Activated CD4-positive, alpha-beta T cell treated with anti-CD3 and anti-CD28 coated beads for 48 hours (primary cell): ENCODE measurements around the gene ARHGEF10L.
"Not testable (repeated sequence)": the region's sequence is repeated elsewhere in the genome, so short reads cannot be mapped to it uniquely, and the experiment has no call there.

Source experiments
- DNase-seq: peaks from one replicate; pipeline ENCODE4 v3.0.0-alpha.2; 2020

The ARHGEF10L gene

DNA sequence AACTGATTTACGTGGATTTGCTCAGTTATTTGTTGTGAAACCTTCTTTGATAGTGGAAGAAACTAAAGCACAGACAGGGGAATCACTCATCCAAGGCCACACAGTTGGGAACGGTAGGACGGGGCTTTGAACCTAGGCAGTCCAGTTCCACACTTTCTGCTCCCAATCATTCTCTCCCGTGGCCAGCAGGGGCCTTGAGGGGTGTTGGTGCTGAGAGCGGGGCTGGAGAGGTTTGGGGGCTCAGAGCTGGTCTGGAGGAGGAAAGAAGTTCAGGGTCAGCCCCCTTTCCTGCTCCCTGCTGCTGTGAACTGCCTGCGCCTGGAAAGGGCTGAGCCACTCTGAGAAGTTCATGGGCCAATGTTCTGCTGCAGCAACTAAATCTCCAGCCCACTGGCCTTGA is 184.2 kb downstream of the ARHGEF10L start:
- DNase-seq: no peak

DNA sequence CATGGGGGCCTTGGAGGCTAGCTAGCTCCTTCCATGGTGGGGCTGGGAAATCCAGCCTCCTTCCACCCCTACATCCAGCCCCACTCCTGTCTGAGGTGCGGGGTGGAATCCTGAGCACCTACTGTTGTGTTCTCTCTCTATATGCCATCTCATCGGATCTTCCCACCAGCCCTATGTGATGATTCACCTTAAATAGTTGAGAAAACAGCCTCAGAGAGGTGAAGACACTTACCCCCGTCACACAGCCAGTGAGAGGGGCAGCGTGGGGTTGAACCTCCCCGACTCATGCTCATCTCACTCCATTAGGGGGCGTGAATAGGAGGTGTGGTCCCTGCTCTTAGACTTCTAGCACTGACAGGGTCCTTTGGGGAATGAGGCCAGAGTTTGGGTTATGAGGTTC is 184.7 kb downstream of the ARHGEF10L start:
- no peak for DNase-seq

DNA sequence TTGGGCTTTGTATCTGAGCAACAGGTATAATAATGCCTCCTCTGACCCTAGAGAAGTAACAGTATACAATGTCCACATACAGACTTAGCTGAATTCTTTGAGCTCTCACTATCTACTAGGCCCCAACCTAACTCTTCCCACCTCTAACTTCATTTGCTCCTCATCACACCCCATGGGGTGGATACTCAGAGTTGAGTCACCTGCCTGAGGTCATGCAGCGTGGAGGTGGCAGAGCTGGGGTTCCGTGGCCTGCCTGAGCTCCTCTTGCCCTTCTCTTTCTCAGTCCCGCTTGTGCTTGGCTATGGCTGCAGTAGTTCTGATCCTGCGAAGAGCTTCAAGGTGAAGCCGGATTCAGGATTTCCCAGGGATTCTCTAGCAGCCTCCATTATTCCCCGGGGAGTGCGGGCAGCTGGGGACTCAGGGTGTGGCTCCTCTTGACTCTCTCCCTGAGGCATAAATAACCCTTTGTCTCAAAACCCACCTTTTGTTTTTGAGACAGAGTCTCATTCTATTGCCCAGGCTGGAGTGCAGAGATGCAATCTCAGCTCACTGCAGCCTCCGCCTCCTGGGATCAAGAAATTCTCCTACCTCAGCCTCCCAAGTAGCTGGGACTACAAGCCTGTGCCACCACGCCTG is 185.7 kb downstream of the ARHGEF10L start:
- DNase-seq: no peak

DNA sequence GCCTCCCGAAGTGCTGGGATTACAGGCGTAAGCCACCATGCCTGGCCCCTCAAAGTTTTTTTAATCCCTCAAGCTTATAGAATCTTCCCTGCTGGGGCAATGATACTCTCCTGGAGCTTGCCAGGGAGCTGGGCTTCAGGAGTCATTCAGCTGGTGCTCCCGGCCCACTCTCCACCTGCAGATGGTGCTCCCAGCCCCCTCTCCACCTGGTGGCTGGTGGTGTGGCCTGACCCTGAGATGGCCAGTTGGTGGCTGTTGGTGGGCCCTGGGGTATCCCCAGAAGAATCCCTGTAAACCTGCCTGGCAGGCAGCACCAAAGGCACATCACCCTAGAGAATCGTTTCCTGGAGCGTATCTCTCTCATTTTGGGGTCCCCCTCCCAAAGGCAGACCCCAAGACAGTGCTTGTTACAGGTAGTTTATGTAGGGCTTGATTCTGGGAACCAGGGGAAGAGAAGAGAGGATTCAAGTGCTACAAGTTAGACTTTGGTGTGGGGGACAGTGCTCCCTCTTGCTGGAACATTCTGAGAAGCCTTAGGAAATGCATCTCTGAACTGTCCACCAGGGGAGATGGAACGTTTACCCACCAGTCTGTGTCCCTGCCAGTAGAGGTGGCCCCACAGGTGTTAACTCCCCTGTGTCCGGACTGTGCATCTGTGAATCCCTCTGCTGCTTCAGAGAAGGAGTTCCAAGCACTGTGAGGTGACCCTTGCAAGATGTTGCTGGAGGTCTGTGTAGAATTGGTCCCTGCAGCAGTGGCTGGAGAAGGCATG is 186.5 kb downstream of the ARHGEF10L start:
- no peak for DNase-seq

DNA sequence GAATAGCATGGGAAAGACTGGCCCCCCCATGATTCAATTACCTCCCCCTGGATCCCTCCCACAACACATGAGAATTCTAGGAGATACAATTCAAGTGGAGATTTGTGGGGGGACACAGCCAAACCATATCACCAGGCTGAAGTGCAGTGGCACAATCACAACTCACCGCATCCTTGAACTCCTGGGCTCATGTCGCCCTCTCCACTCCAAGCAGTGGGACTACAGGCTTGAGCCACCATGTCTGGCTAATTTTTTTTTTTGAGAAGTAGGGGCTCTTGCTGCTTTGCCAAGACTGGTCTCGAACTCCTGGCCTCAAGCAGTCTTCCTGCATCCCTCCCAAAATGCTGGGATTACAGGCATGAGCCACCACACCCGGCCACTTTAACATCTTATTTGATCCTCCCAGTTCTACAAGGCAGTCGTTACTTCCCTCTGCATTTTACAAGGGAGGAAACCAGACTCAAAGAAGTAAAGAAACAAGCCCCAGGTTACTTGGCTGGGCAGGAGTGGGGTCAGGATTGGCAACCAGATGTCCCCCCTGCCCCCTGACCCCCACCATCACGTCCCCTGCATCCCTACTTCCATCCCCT is 188.7 kb downstream of the ARHGEF10L start:
- DNase-seq: no peak

DNA sequence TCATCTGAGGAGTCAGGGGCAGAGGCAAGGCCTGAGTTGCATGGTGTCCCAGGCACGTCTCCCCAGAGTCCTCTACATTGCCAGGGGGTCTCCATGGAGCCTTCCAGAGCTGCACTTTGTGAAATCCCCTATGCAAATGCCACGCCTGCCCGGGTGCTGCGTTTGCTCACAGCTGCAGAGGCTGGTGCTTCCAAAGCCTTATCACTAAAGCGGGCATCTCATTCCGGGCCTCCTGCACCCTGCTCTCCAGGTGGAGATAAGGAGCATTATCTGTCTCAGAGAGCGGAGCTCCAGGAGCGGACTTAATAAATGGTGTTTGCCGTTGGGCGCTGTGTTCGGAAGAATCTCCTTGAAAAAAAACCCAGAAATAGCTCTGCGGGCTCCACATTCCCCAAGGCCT is 189.8 kb downstream of the ARHGEF10L start:
- no peak for DNase-seq

DNA sequence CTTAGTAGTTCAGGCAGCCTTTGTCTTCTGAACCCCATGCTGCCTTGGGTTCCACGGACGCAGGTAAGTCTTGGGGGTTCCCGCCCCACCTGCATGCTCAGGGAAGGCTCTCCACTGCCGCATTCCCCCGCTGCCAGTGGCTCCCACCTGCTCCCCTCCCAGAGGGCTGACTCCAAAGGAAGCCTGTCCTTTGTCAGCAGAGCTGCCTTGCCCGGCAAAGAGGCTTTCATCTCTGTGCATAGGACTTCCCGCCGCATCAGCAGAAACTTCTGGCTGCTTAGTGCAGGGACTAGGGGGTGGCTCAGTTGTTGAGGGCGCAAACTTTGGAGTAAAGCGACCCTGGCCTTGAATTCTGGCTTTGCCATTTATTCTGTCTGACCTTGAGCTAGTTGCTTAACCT is 190.4 kb downstream of the ARHGEF10L start:
- DNase-seq: no peak

DNA sequence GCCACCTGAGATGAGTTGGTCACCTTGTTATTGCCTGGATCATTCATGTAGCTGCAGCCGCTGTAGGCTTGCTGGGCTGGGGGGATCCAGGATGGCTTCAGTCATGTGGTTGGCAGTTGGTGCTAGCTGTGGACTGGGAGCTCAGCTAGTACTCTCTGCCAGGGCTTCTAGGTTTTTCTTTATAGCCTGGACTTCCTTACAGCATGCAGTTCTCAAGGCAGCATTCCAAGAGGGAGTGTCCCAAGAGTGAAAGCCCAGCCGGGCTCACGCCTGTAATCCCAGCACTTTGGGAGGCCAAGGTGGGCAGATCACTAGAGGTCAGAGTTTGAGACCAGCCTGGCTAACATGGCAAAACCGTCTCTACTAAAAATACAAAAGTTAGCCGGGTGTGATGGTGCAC is 192.0 kb downstream of the ARHGEF10L start:
- DNase-seq: no peak

DNA sequence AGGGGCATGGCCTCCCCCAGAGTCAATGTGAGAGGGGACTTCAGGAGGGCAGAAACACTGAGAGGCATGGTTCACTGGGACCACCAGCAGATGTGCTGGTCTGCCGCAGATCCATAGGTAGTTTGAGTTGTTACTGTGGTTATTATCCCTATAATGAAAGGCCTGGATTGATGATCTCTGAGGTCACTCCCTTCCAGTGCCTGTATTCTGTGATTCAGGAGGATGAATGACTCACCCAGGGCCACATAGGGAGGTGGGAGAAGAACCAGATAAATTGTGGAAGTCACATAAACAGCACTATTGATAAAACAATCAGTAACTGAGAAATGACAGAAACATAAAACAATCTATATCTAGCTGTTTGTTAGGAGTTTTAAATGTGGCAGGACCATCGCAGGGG is 193.0 kb downstream of the ARHGEF10L start:
- no peak for DNase-seq

DNA sequence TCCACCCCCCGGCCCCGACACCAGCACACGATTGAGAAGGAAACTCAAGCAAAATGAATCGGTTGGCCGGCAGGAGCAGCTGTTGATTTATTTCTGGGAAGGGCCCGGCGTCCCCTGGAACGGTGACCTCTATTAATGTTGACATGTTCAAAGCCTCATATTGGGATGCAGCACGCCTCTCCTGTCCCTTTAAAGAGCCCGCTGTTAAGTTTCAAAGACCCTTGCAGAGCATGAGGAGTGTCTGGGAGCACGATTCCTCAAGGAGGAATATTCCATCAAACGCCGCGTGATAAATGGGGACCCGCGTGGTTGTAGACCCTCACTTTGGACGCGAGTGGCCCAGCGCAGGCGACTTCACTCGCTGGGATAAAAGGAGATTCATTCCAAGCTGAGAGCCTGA is 194.2 kb downstream of the ARHGEF10L start:
- DNase-seq: no peak

DNA sequence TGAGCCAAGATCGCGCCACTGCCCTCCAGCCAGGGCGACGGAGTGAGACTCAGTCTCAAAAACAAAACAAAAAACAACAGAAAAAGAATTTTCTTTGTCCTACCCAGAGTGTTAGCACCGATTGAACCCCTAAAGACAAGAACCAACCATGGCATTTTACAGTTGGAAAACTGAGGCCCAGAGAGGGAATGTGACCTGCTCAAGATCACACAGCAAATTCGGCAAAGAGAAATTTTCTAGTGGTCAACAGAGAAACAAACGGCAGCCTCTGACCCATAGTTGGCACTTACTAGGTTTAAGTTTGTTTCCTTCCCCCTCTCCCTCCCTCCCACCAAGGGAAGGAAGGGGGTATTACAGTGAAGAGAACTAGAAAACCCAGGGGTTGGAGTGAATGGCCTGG is 195.1 kb downstream of the ARHGEF10L start:
- no peak for DNase-seq

DNA sequence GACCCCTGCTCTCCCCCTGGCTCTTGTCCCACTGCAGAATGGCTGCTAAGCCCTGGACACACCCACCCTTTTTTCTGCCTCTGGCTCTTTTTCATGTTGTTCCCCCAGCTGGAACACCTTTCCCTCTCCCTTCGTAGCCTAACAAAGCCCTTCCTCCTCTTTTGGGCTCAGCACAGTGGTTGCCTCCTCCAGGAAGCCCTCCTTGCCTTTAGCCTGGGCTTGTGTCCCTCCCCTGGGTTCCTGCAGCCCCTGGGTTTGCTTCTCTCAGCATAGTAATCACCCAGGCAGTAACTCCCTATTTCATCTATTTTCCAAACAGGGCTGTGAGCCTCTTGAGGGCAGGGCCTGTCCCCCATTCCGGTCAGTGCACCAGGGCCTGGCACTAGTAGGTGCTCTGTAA is 195.8 kb downstream of the ARHGEF10L start:
- DNase-seq: no peak

DNA sequence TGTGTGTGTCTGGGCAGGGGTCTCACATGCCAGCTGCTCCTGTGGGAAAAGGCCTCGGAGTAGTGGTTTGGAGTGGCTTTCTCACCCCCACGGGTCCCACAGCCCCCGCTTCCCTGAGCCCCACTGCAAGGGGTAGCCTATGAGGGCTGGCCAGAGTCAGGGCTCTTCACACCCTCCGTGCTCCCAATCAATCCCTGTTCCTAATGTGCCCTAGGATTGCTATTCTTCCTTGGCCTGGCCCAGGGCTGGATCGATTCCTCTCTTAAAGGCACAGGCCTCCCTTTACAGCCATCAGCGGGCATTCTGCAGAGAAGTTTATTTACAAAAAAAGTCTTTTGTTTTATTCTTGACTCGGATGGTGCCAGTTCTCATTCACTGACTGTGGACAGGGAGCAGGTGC is 196.3 kb downstream of the ARHGEF10L start:
- DNase-seq: no peak

DNA sequence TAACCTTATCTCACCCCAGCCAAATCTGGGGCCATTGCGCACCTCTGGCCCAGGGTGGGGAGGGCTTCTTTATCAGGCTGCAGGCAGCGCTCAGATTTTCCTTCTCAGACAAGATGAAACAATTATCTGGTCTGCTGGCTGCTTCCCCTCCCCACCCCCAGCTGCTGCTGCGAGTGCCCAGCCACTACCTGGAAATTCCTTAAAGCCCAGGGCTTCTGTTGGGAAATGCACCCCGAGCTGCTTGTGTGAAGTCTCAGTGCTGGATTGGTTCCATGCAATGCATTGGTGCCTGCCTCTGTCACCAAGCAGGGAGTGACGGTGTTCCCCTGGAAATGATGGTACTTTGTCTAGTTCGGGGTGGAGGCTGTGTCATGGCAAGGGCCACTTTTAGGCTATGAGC is 197.1 kb downstream of the ARHGEF10L start:
- no peak for DNase-seq

DNA sequence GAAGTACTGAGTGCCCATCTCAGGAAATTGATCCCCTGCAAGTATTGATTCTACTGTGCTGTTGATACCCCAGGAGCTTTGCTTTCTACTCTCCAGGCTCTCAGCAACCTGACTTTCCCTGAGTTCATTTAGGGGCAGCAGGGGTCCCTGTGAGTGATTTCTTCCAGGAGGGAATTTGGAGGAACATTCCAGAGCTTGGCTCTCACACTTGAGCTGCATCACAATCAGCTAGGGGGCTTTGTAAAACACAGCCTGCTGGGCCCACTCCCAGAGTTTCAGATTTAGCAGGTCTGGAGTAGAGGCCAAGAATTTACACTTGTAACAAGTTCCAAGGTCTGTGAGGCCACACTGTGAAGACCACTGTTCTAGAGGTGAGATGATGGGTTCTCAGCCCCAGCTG is 199.6 kb downstream of the ARHGEF10L start:
- no peak for DNase-seq

DNA sequence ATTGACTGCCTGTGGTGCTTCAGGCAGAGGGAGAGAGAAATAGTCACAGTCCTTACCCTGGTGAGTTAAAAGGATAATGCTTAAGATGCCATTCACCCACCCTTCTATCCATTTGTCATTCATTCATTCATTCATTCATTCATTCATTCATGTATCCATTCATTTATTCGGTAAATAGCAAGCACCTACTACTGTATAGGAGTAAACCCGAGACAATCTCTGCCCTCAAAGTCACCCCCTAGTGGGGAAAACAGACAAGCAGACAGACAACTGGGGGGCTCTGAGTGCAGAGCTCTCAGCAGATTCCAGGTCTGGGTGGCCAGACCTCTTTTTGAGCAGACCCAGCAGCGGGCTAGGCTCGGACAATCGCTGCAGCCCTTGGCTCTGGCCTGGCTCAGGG is 201.6 kb downstream of the ARHGEF10L start:
- no peak for DNase-seq

DNA sequence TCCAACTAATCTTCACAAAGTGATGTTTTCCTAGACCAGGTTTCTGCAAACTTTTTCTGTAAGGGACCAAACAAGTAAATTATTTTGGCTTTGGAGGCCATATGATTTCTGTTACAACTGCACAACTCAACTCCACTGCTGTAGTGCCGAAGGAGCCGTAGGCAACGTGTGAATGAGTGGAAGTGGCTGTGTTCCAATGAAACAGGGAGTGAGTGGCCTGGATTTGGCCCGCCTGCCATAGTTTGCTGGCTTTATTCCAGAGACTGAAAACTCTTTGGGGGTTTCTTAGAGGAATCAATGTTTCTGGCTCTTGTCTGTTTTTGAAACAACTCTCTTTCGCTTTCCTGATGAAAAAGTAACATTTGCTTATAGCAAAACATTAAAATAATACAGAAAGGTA is 203.1 kb downstream of the ARHGEF10L start:
- no peak for DNase-seq

DNA sequence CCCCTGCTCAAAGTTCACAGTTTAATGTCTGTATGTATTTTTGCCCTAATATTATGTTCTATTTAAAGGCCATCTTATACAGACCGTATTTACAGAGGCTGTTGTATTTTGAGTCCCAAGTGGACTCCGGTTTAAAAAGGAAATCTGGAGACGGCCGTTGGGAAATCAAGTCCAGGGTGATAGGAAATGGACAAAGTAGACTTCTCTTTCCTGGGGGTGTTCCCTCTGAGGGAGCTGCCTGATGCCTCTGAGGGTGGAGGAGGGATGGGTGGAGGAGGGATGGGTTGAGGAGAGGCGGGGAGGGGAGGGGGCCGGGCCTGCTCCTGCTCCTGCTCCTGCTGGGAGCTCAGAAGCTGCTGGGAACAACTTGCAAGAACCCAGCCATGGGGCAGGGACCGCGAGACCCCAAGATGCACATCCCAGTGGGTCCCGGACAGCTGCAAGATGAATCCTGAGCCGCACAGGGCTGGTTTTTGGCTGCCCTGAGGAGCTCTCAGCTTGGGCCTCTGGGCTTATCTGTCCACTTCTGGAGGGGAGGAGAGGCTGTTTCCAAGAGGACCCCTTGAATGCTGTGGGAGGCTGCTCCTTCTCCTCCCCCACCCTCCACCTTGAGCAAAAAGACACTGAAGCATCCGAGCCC is 203.6 kb downstream of the ARHGEF10L start:
- DNase-seq: no peak

DNA sequence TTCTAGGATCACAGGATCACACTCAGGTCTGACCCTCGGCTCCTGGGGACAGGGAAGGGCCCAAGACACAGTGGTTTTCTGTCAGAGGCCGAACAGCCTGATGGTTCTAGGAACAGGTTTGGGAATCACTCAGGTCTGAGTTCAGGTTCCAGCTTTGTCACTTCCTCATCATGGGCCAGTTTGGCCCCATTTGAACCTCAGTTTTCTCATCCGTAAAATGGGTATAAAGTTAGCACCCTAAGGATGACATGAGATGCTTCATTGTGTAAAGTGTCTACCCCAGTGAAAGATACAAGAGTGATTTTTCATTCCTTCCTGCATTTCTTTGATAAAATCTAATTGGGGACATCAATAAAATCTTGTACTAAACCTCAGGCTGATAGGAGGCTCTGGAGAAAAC is 204.4 kb downstream of the ARHGEF10L start:
- DNase-seq: no peak

DNA sequence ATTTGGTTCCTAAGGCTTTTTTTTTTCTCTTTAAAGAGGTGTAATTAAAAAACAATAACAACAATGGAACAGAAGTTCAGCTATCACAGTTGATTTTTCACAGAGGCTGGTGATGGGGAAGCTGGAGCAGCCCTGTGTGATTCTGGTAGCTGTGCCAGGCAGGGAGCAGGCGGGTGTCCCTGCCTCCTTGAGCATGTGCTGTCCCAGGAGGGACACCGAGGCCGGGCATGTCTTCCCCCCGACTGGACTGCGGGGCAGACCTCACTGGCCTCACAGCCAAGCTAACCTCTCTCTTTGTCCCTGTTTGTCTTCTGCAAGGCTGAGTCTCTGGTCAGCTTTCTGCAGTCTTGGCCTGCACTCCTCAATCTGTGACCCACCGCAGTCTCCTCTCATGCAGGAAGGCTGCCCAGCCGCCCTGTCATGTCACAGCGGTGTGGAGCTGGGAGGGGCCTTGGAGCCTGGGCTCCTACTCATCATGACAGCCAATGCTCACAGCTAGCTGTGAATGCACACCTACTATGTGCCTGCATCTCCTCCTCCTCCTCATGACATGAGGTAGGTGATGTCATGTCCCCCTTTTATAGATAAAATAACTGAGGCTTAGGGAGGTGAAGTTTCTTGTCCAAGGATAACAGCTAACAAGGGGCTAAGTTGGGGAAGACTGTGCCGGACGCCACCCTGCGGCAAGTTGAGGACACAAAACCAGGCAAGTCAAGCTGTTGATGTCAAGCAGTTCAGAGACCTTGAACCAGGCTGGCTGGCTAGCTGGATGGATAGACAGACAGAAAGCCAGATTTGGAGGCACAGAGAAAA is 205.4 kb downstream of the ARHGEF10L start:
- no peak for DNase-seq

DNA sequence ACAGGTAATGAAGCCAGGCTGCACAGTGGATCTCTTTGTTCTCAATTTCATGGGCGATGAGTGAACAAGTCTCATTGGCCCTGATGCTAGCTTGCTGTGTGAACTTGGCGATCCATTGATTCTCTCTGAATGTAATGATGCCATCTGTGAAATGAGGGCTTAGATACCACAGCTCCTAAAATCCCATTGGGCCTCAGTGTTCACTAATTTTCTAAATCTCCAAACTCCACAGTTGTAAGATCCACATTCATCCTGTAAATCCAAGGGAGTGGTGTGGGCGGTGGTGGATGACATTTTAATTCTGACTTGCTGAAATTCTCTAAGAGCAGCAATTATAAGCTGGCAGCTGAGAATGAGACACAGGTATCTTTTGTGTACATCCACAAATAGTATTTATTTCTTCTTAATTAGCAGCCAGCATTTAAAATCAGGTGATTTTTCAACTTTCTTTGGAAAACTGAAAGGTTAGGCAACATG is 206.0 kb downstream of the ARHGEF10L start:
- no peak for DNase-seq

DNA sequence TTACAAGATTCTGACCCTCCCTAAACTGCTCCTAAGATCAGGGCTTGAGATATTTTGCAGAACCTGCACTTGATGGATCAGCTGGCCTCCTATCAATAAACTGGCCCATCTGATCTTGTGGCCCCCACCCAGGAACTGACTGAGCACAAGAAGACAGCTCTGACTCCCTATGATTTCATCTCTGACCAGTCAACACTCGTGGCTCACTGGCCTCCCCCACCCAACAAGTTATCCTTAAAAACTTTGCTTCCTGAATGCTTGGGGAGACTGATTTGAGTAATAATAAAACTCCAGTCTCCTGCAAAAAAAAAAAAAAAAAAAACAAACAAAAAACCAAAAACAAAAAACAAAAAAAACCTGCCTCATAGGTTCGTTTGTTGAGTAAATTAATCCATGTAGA is 206.8 kb downstream of the ARHGEF10L start:
- not testable (repeated sequence) for DNase-seq

DNA sequence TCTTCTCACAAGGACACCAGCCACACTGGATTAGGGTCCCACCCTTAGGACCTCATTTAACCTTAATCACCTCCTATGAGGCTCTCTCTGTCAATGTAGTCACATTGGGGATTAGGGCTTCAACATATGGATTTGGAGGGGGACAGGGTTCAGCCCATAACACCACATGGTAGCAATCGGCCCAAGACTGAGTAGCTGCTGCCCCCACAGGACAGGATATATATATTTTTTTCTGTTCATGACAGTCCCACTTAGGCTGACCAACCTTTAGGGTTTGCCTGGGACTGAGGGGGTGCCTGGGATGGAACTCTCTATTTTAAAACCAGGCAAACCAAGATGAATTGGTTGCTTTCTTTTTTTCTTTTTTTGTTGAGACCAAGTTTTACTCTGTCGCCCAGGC is 207.4 kb downstream of the ARHGEF10L start:
- no peak for DNase-seq
